Aorta (tissue), 5 donors: ENCODE data around the gene COL26A1. TPM values are rescaled to one million over a fixed set of nuclear protein-coding genes. Genes with fewer than 3 reads are reported as not detected.
A peak's percentile ranks its signal among the peaks of the same experiment; 100 is the strongest.

ENCODE experiments used
- ATAC-seq: fragments of 200-7000 bp; cut with Tn5 transposase; one replicate; pipeline ENCODE4 v1.9.1; 2022; ENCODE audit warnings: moderate library complexity; ENCODE audit not compliant: low FRiP score
- DNase-seq, 2 donors: peaks; one replicate each; pipeline ENCODE4 v3.0.0-alpha.2; 2020
- H3K27ac ChIP-seq, 2 donors: one replicate each; pipeline ENCODE4 v1.5.1; 2013; ENCODE audit warnings: low read length in 2 of 2, mild to moderate bottlenecking in 2 of 2, moderate library complexity in 2 of 2, control low read depth in 1 of 2, inconsistent platforms in 1 of 2, low read depth in 1 of 2
- H3K27me3 ChIP-seq, 2 donors: one replicate each; pipeline ENCODE4 v1.6.1; 2013; ENCODE audit warnings: control low read depth in 1 of 2, low read length in 1 of 2, mild to moderate bottlenecking in 1 of 2, moderate library complexity in 1 of 2; ENCODE audit not compliant: insufficient read depth in 2 of 2, control insufficient read depth in 1 of 2
- H3K36me3 ChIP-seq, 2 donors: one replicate each; pipeline ENCODE4 v1.6.1; 2013; ENCODE audit warnings: control low read depth in 1 of 2, low read length in 1 of 2, mild to moderate bottlenecking in 1 of 2; ENCODE audit not compliant: insufficient read depth in 2 of 2, control insufficient read depth in 1 of 2
- H3K4me1 ChIP-seq, 2 donors: one replicate each; pipeline ENCODE4 v1.6.1; 2013; ENCODE audit warnings: low read length in 2 of 2, control low read depth in 1 of 2, mild to moderate bottlenecking in 1 of 2, moderate library complexity in 1 of 2; ENCODE audit not compliant: insufficient read depth in 2 of 2, control insufficient read depth in 1 of 2
- H3K4me3 ChIP-seq, 2 donors: one replicate each; pipeline ENCODE4 v1.5.1; 2013; ENCODE audit warnings: low read length in 2 of 2, control low read depth in 1 of 2, mild to moderate bottlenecking in 1 of 2
- H3K9me3 ChIP-seq: one replicate; pipeline ENCODE4 v1.6.1; 2013; ENCODE audit warnings: mild to moderate bottlenecking, low read length; ENCODE audit not compliant: control insufficient read depth
- WGBS, 2 donors: extraction: QIAGEN DNeasy Blood & Tissue Kit; methylation state at CpG; one replicate each; pipeline ENCODE4 v1.1.7; 2013; 5-methylcytosine and 5-hydroxymethylcytosine counted together
- intact Hi-C, 2 donors: fragments of 100-400 bp; cut with DNase I; formaldehyde crosslinking; loops; one replicate each; pipeline versions ENCODE4 v1.14.2 to v1.15.0; 2022
- polyA plus RNA-seq, 2 donors: library from polyadenylated mRNA; stranded (reverse); fragments of 200-250 nt; gene quantifications; one replicate each; pipeline ENCODE4 v1.2.3, GENCODE V29; 2013
- total RNA-seq, 2 donors: library from RNA; stranded (reverse); fragmentation: NEBNext Ultra II Directional; extraction: Animal tissue kit (Norgen Biotek cat#: 25700); gene quantifications; one replicate each; pipeline ENCODE4 v1.2.1, GENCODE V29; 2021
- donor health status: healthy with polysubstance abuse.
- donor health status: Bipolar disorder and iron deficiency.
- donor health status: DM: no; HTN: no; CAD: no.
- donor health status: DM: no; HTN: no; CAD: no.
- donor health status: DM: yes; HTN: yes; CAD: no.

COL26A1 gene
- total and polyA plus RNA-seq, 4 donors: not detected

- no peak overlapping the region for H3K27ac ChIP-seq
- DNase-seq: no peak
- WGBS, 2 donors: 89 to 90% methylated on average over 4 of the region's 4 CpGs
- no peaks in the 10 kb centered on the region for H3K27me3 ChIP-seq
- H3K36me3 ChIP-seq: no peaks in the 10 kb centered on the region
- intact Hi-C loops: no loop called here
- no peak overlapping the region for H3K4me3 ChIP-seq
- no peak for ATAC-seq
- no peaks in the 10 kb centered on the region for H3K4me1 ChIP-seq
- H3K9me3 ChIP-seq: peaks cover 2% of the 10 kb centered on the region
Measured at GRCh38 chr7:101595766-101596537, 233.3 kb downstream of the COL26A1 start.

- 66 to 71% methylated on average over 1 of the region's 1 CpG for WGBS, 2 donors
- Histone ChIP-seq H3K27ac (no peak overlapping the region), H3K4me3 (no peak overlapping the region), H3K4me1 (no peaks in the 10 kb centered on the region), H3K9me3 (peaks cover 2% of the 10 kb centered on the region), H3K36me3 (no peaks in the 10 kb centered on the region), H3K27me3 (no peaks in the 10 kb centered on the region)
- intact Hi-C loops: no loop called here
- no peak for ATAC-seq
- peak in 1 of 2 donors; percentile 14 for DNase-seq
Measured at GRCh38 chr7:101596898-101597297, 234.2 kb downstream of the COL26A1 start.

- no peak overlapping the region for H3K4me3 ChIP-seq
- H3K9me3 ChIP-seq: peaks cover 2% of the 10 kb centered on the region
- H3K27me3 ChIP-seq: no peaks in the 10 kb centered on the region
- no peaks in the 10 kb centered on the region for H3K36me3 ChIP-seq
- intact Hi-C loops: no loop called here
- ATAC-seq (no peak), DNase-seq (peak in 1 of 2 donors; percentile 37)
- H3K27ac ChIP-seq: no peak overlapping the region
- WGBS, 2 donors: 87 to 91% methylated on average over 6 of the region's 6 CpGs
- H3K4me1 ChIP-seq: no peaks in the 10 kb centered on the region
Measured at GRCh38 chr7:101597941-101598340, 235.3 kb downstream of the COL26A1 start.

- no peak overlapping the region for H3K27ac ChIP-seq
- WGBS, 2 donors: 90 to 95% methylated on average over 18 of the region's 18 CpGs
- no peak overlapping the region for H3K4me3 ChIP-seq
- H3K36me3 ChIP-seq: no peaks in the 10 kb centered on the region
- peak in 1 of 2 donors; percentile 70 for DNase-seq
- H3K9me3 ChIP-seq: peaks cover 2% of the 10 kb centered on the region
- intact Hi-C loops: no loop called here
- ATAC-seq: peak; percentile 30
- no peaks in the 10 kb centered on the region for H3K27me3 ChIP-seq
- H3K4me1 ChIP-seq: no peaks in the 10 kb centered on the region
Measured at GRCh38 chr7:101598422-101598985, 235.8 kb downstream of the COL26A1 start.

GRCh38 chr7:101598986-101599771, 236.5 kb downstream of the COL26A1 start:
- peak in 1 of 2 donors; percentile 72 for DNase-seq
- no peak overlapping the region for H3K27ac ChIP-seq

GRCh38 chr7:101599787-101600186, 237.1 kb downstream of the COL26A1 start:
- Histone ChIP-seq H3K27ac (no peak overlapping the region), H3K36me3 (no peaks in the 10 kb centered on the region), H3K4me3 (no peak overlapping the region), H3K27me3 (no peaks in the 10 kb centered on the region), H3K4me1 (no peaks in the 10 kb centered on the region), H3K9me3 (peaks cover 2% of the 10 kb centered on the region)
- no peak for ATAC-seq
- intact Hi-C loops: loop anchor here (5.0 to 10.0 kb wide), 5 partner anchors 215 to 675 kb away; partner anchors contain the start of gene CUX1 (in 2 of the 2)
- WGBS, 2 donors: 91 to 96% methylated on average over 3 of the region's 3 CpGs
- no peak for DNase-seq

More at GRCh38 chr7:101598986-101599771, 236.5 kb downstream of the COL26A1 start:
- H3K4me1 ChIP-seq: no peaks in the 10 kb centered on the region
- H3K27me3 ChIP-seq: no peaks in the 10 kb centered on the region
- 81 to 89% methylated on average over 16 of the region's 16 CpGs for whole genome bisulfite sequencing, 2 donors
- peak; percentile 24 for ATAC-seq
- no peak overlapping the region for H3K4me3 ChIP-seq
- intact Hi-C loops: no loop called here
- no peaks in the 10 kb centered on the region for H3K36me3 ChIP-seq
- H3K9me3 ChIP-seq: peaks cover 2% of the 10 kb centered on the region

- no peak overlapping the region for H3K27ac ChIP-seq
- WGBS, 2 donors: 58% methylated on average over 12 of the region's 12 CpGs
- ATAC-seq: no peak
- no peak overlapping the region for H3K4me3 ChIP-seq
- intact Hi-C loops: loop anchor here (2.0 to 10.0 kb wide), 6 partner anchors 79 to 673 kb away; partner anchors contain the start of gene CUX1 (in 2 of the 2)
- no peaks in the 10 kb centered on the region for H3K9me3 ChIP-seq
- H3K36me3 ChIP-seq: no peaks in the 10 kb centered on the region
- no peaks in the 10 kb centered on the region for H3K4me1 ChIP-seq
- DNase-seq: no peak
- H3K27me3 ChIP-seq: no peaks in the 10 kb centered on the region
Measured at GRCh38 chr7:101602082-101602481, 239.4 kb downstream of the COL26A1 start.

GRCh38 chr7:101602484-101603241, 240.0 kb downstream of the COL26A1 start:
- DNase-seq: peak; percentile 90 to 94
- no peaks in the 10 kb centered on the region for H3K9me3 ChIP-seq
- no peaks in the 10 kb centered on the region for H3K36me3 ChIP-seq
- peak; percentile 87 for ATAC-seq
- intact Hi-C loops: loop anchor here (2.0 to 10.0 kb wide), 6 partner anchors 78 to 672 kb away; partner anchors contain the start of gene CUX1 (in 2 of the 2)
- no peak overlapping the region for H3K27ac ChIP-seq
- no peak overlapping the region for H3K4me3 ChIP-seq
- H3K4me1 ChIP-seq: no peaks in the 10 kb centered on the region
- 38 to 39% methylated on average over 24 to 25 of the region's 25 CpGs for WGBS, 2 donors
- no peaks in the 10 kb centered on the region for H3K27me3 ChIP-seq
